ENCODE measurements around the gene NOL7. TPM values are rescaled to one million over a fixed set of nuclear protein-coding genes. Genes with fewer than 3 reads are reported as not detected.

NOL7 gene
- total and polyA plus RNA-seq, 2 experiments from 2014 or later, result 84.3 to 96.8 TPM

- Histone ChIP-seq H3K9me3 (ENCODE audit: low read depth) (no peaks in the 10 kb centered on the region), H3K9me2 (replicated peaks; ENCODE audit: insufficient read depth) (no peaks in the 10 kb centered on the region), H3K4me1 (ENCODE audit: insufficient read depth) (no peaks in the 10 kb centered on the region), H2AFZ (no peak overlapping the region), H3K27me3 (no peaks in the 10 kb centered on the region), H3K27ac (no peak overlapping the region), H3K4me3 (no peak overlapping the region), H3K36me3 (replicated peaks; ENCODE audit: insufficient read depth, low read depth) (no peaks in the 10 kb centered on the region), H4K20me1 (ENCODE audit: insufficient read depth, poor library complexity, severe bottlenecking) (no peaks in the 10 kb centered on the region), H3K79me2 (no peaks in the 10 kb centered on the region), H3K4me2 (no peak overlapping the region)
- 87% methylated on average over 1 of the region's 1 CpG for WGBS (ENCODE audit: low lambda C conversion rate, missing lambda C conversion rate)
- DNase-seq (ENCODE audit: low spot score), result no peak
- no peak for TF ChIP-seq EZH2phosphoT487 (IDR thresholded peaks at IDR 0.05; ENCODE audit: low read depth, severe bottlenecking, unreplicated experiment)
- TF ChIP-seq CTCF (IDR thresholded peaks at IDR 0.05; ENCODE audit: poor library complexity), result no peak
- no peak for TF ChIP-seq EZH2 (IDR thresholded peaks at IDR 0.05; ENCODE audit: borderline replicate concordance)
Observed at GRCh38 chr6:13590574-13591153, 24.5 kb upstream of the NOL7 start.

- Histone ChIP-seq H3K27me3 (no peaks in the 10 kb centered on the region), H3K4me3 (no peak overlapping the region), H4K20me1 (ENCODE audit: insufficient read depth, poor library complexity, severe bottlenecking) (no peaks in the 10 kb centered on the region), H3K79me2 (no peaks in the 10 kb centered on the region), H3K9me3 (ENCODE audit: low read depth) (no peaks in the 10 kb centered on the region), H3K36me3 (replicated peaks; ENCODE audit: insufficient read depth, low read depth) (no peaks in the 10 kb centered on the region), H3K4me2 (no peak overlapping the region), H2AFZ (no peak overlapping the region), H3K27ac (no peak overlapping the region), H3K4me1 (ENCODE audit: insufficient read depth) (no peaks in the 10 kb centered on the region), H3K9me2 (replicated peaks; ENCODE audit: insufficient read depth) (no peaks in the 10 kb centered on the region)
- TF ChIP-seq EZH2phosphoT487 (IDR thresholded peaks at IDR 0.05; ENCODE audit: low read depth, severe bottlenecking, unreplicated experiment) (no peak), EZH2 (IDR thresholded peaks at IDR 0.05; ENCODE audit: borderline replicate concordance) (no peak), CTCF (IDR thresholded peaks at IDR 0.05; ENCODE audit: poor library complexity) (no peak)
- WGBS (ENCODE audit: low lambda C conversion rate, missing lambda C conversion rate), result 97% methylated on average over 14 of the region's 21 CpGs
- DNase-seq (ENCODE audit: low spot score), result no peak
Observed at GRCh38 chr6:13591205-13591921, 23.8 kb upstream of the NOL7 start.

- H3K9me3 ChIP-seq (ENCODE audit: low read depth), result no peaks in the 10 kb centered on the region
Observed at GRCh38 chr6:13593103-13593502, 22.0 kb upstream of the NOL7 start.

More at GRCh38 chr6:13593103-13593502, 22.0 kb upstream of the NOL7 start:
- Histone ChIP-seq H3K79me2 (no peaks in the 10 kb centered on the region), H4K20me1 (ENCODE audit: insufficient read depth, poor library complexity, severe bottlenecking) (no peaks in the 10 kb centered on the region), H3K9me2 (replicated peaks; ENCODE audit: insufficient read depth) (no peaks in the 10 kb centered on the region), H3K27me3 (no peaks in the 10 kb centered on the region), H3K36me3 (replicated peaks; ENCODE audit: insufficient read depth, low read depth) (no peaks in the 10 kb centered on the region), H3K4me3 (no peak overlapping the region), H2AFZ (no peak overlapping the region), H3K4me1 (ENCODE audit: insufficient read depth) (no peaks in the 10 kb centered on the region), H3K4me2 (no peak overlapping the region), H3K27ac (no peak overlapping the region)
- no peak for TF ChIP-seq CTCF (IDR thresholded peaks at IDR 0.05; ENCODE audit: poor library complexity)
- no peak for TF ChIP-seq EZH2phosphoT487 (IDR thresholded peaks at IDR 0.05; ENCODE audit: low read depth, severe bottlenecking, unreplicated experiment)
- no peak for TF ChIP-seq EZH2 (IDR thresholded peaks at IDR 0.05; ENCODE audit: borderline replicate concordance)
- no peak for DNase-seq (ENCODE audit: low spot score)
- WGBS (ENCODE audit: low lambda C conversion rate, missing lambda C conversion rate), result 64% methylated on average over 6 of the region's 6 CpGs

Measured in hepatocyte (in vitro differentiated cells).